Mammary epithelial cell (primary cell): ENCODE results near the gene KHSRP.

ENCODE experiments used
- CTCF ChIP-seq, 2 donors: IDR thresholded peaks in 1 of 2; conservative IDR thresholded peaks in 1 of 2; 2 replicates each; pipeline ENCODE4 v1.5.1; 2011 to 2012; ENCODE audit warnings: inconsistent platforms in 2 of 2, low read length in 2 of 2, mild to moderate bottlenecking in 2 of 2, control low read depth in 1 of 2, low read depth in 1 of 2; ENCODE audit not compliant: insufficient read depth in 1 of 2; ENCODE audit errors: extremely low read depth in 1 of 2
- EZH2 ChIP-seq: IDR thresholded peaks from 2 replicates; pipeline ENCODE4 v1.6.1; 2012; ENCODE audit warnings: low read length, inconsistent platforms, borderline replicate concordance

GRCh38 chr19:6453951-6454565, 29.4 kb upstream of the KHSRP start:
- no peak for TF ChIP-seq CTCF (conservative IDR thresholded peaks at IDR 0.05 in 1 of 2, IDR thresholded peaks at IDR 0.05 in 1 of 2; ENCODE audit: extremely low read depth in 1 of 2, insufficient read depth in 1 of 2, low read depth in 1 of 2, low read length in 2 of 2)
- TF ChIP-seq EZH2: no peak
